Esophagus squamous epithelium (tissue), 5 donors: ENCODE results near the gene DCTN4. TPM values are rescaled to one million over a fixed set of nuclear protein-coding genes. Genes with fewer than 3 reads are reported as not detected.

ENCODE experiments used
- DNase-seq: peaks from one replicate; lab custom pipeline; 2025; lab: John Stamatoyannopoulos, UW
- H3K27ac ChIP-seq, 4 donors: fragments of 200-600 bp; sonication (generic); one replicate each; pipeline ENCODE4 v1.5.1; 2016 to 2019; ENCODE audit warnings: mild to moderate bottlenecking in 1 of 4
- H3K27me3 ChIP-seq, 4 donors: fragments of 200-600 bp; sonication (generic); 1 replicate in 3 of 4; 2 replicates in 1 of 4; pipeline versions ENCODE4 v1.5.1 to v1.6.0; 2017 to 2021; ENCODE audit warnings: antibody characterized with exemption in 1 of 4
- H3K36me3 ChIP-seq, 3 donors: fragments of 200-600 bp; sonication (generic); one replicate each; pipeline ENCODE4 v1.5.1; 2016 to 2019
- H3K4me1 ChIP-seq, 3 donors: fragments of 200-600 bp; sonication (generic); one replicate each; pipeline ENCODE4 v1.5.1; 2017 to 2019
- H3K4me3 ChIP-seq, 4 donors: fragments of 200-600 bp; sonication (generic); 1 replicate in 3 of 4; 2 replicates in 1 of 4; pipeline ENCODE4 v1.5.1; 2016 to 2019; ENCODE audit warnings: mild to moderate bottlenecking in 2 of 4, moderate library complexity in 1 of 4
- H3K9me3 ChIP-seq, 3 donors: fragments of 200-600 bp; sonication (generic); one replicate each; pipeline ENCODE4 v1.5.1; 2016 to 2019
- POLR2A ChIP-seq, 4 donors: fragments of 450-650 bp; IDR thresholded peaks; one replicate each; pipeline ENCODE4 v1.6.1; 2017; ENCODE audit warnings: antibody characterized with exemption in 4 of 4, mild to moderate bottlenecking in 4 of 4, moderate library complexity in 3 of 4
- WGBS, 2 donors: methylation state at CpG; one replicate each; pipeline ENCODE4 v1.1.5; 2018; 5-methylcytosine and 5-hydroxymethylcytosine counted together
- intact Hi-C: fragments of 100-400 bp; cut with DNase I; formaldehyde crosslinking; loops from one replicate; pipeline ENCODE4 v1.15.0; 2022
- total RNA-seq, 4 donors: library from RNA; depleted of rRNA; stranded (reverse); fragments of >200 nt; gene quantifications; one replicate each; pipeline ENCODE4 v1.1.0, GENCODE V29; 2016
- TF ChIP-seq, protein P1 (sequence below), 6 experiments: fragments of 450-650 bp in 4 of 6; fragments of 200-600 bp in 2 of 6; sonication (generic) in 2 of 6; IDR thresholded peaks; one replicate each; pipeline ENCODE4 v1.5.1; 2016 to 2019; ENCODE audit warnings: antibody characterized with exemption in 6 of 6, mild to moderate bottlenecking in 4 of 6, moderate library complexity in 4 of 6
- donor health status: DM: yes; HTN: yes; CAD: no.

Gene DCTN4
- total RNA-seq, 4 donors from 2014 or later, result 31.8 to 50.2 (median 36.8) TPM

DNA sequence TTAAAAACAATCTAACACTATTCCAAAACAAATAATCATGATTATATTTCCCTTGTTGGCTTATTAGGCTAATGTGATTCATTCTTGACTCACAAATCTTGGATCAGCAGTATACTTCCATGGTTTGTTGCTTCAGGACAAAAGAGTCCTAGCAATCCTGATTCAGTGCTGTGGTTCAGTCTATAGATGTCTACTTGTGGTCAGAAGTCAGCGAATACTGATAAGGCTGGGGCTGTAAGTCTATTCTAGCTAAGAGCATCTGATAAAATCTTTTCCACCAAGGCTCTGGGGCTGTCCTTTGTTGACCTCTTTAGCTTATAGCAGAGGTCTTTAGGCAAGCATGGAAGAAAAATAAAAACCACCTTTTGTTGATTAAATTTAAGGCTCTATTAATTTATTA lies 15.3 kb upstream of the DCTN4 start:
- Histone ChIP-seq H3K27me3 (no peaks in the 10 kb centered on the region), H3K9me3 (no peaks in the 10 kb centered on the region), H3K4me3 (no peak overlapping the region), H3K4me1 (peaks cover 0 to 30% (median 8%) of the 10 kb centered on the region in 3 donors), H3K36me3 (no peaks in the 10 kb centered on the region), H3K27ac (peak overlapping the region in 2 of 4 donors; percentile 17 to 19)
- TF ChIP-seq POLR2A (IDR thresholded peaks at IDR 0.05), result no peak
- no peak for DNase-seq
- intact Hi-C loops, result no loop called here
- 11 to 13% methylated on average over 1 of the region's 1 CpG for WGBS, 2 donors

DNA sequence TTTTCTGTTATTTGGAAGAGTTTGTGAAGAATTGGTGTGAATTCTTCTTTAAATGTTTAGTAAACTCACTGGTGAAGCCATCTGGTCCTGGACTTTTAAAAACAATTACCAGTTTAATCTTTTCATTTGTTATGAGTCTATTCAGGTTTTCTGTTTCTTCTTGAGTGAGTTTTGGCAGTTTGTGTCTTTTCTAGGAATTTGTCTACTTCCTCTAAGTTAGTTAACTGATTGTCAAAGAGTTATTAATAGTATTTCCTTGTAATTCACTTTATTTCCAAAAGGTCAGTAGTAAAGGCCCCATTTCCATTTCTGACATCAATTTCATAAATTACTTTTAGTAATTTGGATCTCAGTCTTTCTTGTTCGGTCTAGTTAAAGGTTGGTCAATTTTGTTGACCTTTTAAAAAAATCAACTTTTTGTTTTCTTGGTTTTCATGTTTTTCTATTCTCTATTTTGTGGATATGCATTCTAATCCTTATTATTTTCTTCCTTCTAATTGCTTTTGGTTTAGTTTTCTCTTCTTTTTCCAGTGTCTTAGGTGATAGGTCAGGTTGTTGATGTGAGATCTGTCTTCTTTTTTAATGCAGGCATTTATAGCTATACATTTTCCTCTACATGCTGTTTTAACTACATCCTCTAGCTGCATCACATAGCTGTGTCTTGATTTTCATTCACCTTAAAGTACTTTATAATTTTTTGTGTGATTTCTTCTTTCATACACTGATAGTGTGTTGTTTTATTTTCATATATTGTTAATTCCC lies 12.4 kb upstream of the DCTN4 start:
- Histone ChIP-seq H3K27ac (no peak overlapping the region), H3K9me3 (no peaks in the 10 kb centered on the region), H3K27me3 (no peaks in the 10 kb centered on the region), H3K4me1 (peaks cover 0 to 16% (median 0%) of the 10 kb centered on the region in 3 donors), H3K36me3 (no peaks in the 10 kb centered on the region), H3K4me3 (no peak overlapping the region)
- intact Hi-C loops, result no loop called here
- TF ChIP-seq, protein P1, sequence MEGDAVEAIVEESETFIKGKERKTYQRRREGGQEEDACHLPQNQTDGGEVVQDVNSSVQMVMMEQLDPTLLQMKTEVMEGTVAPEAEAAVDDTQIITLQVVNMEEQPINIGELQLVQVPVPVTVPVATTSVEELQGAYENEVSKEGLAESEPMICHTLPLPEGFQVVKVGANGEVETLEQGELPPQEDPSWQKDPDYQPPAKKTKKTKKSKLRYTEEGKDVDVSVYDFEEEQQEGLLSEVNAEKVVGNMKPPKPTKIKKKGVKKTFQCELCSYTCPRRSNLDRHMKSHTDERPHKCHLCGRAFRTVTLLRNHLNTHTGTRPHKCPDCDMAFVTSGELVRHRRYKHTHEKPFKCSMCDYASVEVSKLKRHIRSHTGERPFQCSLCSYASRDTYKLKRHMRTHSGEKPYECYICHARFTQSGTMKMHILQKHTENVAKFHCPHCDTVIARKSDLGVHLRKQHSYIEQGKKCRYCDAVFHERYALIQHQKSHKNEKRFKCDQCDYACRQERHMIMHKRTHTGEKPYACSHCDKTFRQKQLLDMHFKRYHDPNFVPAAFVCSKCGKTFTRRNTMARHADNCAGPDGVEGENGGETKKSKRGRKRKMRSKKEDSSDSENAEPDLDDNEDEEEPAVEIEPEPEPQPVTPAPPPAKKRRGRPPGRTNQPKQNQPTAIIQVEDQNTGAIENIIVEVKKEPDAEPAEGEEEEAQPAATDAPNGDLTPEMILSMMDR (IDR thresholded peaks at IDR 0.05), result no peak
- TF ChIP-seq POLR2A (IDR thresholded peaks at IDR 0.05), result no peak
- DNase-seq, result no peak
- 67 to 72% methylated on average over 1 of the region's 1 CpG for WGBS, 2 donors

DNA sequence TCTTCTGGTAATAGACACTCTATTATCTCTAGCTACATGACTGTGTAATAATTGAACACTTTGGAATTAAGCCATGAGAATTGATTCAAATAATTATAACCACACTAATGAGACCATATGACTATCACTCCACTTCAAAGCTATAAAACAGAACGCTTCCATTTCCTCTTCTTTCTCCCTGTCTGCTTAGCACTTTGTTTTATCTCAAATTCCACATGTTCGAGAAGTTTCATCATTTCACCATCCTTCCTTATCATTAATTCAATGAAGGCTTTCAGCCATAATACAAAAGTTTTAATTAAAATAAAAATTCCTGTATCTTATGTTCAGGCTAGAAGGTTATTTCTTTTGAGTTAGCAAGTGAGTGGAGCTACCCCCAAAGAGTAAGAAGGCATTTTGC lies 7.4 kb upstream of the DCTN4 start:
- intact Hi-C loops, result no loop called here
- WGBS, 2 donors, result 62 to 74% methylated on average over 2 of the region's 2 CpGs
- no peaks in the 10 kb centered on the region for H3K9me3 ChIP-seq
- no peak for TF ChIP-seq POLR2A (IDR thresholded peaks at IDR 0.05)
- TF ChIP-seq, protein P1 (IDR thresholded peaks at IDR 0.05), result no peak
- no peaks in the 10 kb centered on the region for H3K36me3 ChIP-seq
- no peak overlapping the region for H3K27ac ChIP-seq
- H3K4me1 ChIP-seq, result peaks cover 0 to 21% (median 18%) of the 10 kb centered on the region in 3 donors
- no peak overlapping the region for H3K4me3 ChIP-seq
- H3K27me3 ChIP-seq, result no peaks in the 10 kb centered on the region
- no peak for DNase-seq

DNA sequence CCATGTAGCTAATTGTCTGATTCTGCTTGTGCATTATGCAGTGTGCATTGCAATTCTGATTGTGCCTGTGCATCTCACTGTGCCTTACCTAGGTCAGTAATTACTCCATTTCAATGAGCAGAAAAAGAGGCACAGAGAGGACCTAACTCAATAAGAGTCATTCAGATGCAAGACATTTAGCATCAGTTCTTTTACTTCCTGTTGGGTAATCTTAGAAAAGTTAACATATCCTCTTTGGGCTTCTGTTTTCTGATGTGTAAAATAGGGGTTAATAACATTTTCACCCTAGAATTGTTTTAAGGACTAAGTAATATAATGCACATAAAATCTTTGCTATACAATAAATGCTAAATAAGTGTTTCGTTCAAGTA lies 7.0 kb upstream of the DCTN4 start:
- no peaks in the 10 kb centered on the region for H3K36me3 ChIP-seq
- 96 to 97% methylated on average over 1 of the region's 1 CpG for WGBS, 2 donors
- H3K27me3 ChIP-seq, result no peaks in the 10 kb centered on the region
- H3K27ac ChIP-seq, result no peak overlapping the region
- H3K4me1 ChIP-seq, result peaks cover 0 to 21% (median 18%) of the 10 kb centered on the region in 3 donors
- intact Hi-C loops, result no loop called here
- TF ChIP-seq, protein P1 (IDR thresholded peaks at IDR 0.05), result no peak
- no peak for TF ChIP-seq POLR2A (IDR thresholded peaks at IDR 0.05)
- no peaks in the 10 kb centered on the region for H3K9me3 ChIP-seq
- no peak overlapping the region for H3K4me3 ChIP-seq
- no peak for DNase-seq

DNA sequence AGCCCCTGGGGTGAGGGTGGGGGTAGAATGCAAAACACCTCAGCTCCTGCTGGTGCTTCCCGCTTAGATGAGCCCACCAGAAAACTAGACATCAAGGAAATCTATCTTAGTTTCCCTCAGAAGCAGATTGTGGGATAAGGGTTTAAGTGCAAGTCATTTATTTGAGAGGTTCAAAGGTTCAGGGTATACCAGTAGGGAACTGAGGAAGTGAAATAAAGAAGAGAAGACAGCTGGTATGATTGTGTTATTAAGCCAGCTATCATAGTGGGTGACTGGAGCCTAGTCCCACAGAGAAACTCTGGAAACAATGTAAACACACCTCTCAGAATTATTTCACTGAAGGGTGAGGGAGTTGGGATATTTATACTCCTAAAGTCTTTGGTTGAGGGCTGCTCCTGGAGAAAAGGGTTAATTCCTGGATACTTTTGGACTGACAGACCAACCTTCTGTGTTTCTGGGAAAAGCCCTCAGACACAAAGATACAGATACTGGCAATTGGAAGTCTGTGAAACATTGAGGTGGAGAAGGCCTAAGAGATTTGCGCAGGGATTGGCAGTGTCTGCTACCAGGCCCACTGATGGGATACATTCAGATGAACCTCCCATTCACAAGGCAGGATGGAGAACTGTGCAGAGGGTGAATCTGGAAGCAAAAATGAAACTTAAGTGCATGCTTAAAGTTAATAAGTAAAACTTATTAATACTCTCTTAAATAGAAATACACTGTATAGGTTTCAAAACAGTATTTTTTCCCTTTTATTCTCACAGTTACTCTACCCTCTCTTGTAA lies 6.4 kb upstream of the DCTN4 start:
- DNase-seq, result no peak
- Histone ChIP-seq H3K27me3 (no peaks in the 10 kb centered on the region), H3K36me3 (no peaks in the 10 kb centered on the region), H3K9me3 (no peaks in the 10 kb centered on the region), H3K27ac (peak overlapping the region in 3 of 4 donors; percentile 36 to 86 (median 53)), H3K4me1 (peaks cover 0 to 21% (median 18%) of the 10 kb centered on the region in 3 donors), H3K4me3 (no peak overlapping the region)
- WGBS, 2 donors, result 91 to 100% methylated on average over 2 of the region's 2 CpGs
- intact Hi-C loops, result no loop called here
- TF ChIP-seq POLR2A (IDR thresholded peaks at IDR 0.05), result no peak
- TF ChIP-seq, protein P1 (IDR thresholded peaks at IDR 0.05), result no peak
